MCF 10A (cell line): ENCODE results near the gene C9orf72. TPM values are rescaled to one million over a fixed set of nuclear protein-coding genes. Genes with fewer than 3 reads are reported as not detected.
A peak's percentile ranks its signal among the peaks of the same experiment; 100 is the strongest.

ENCODE experiments used
- BruUV-seq: library from RNA; stranded (reverse); fragments of 400-500 nt; replicated peaks from 2 replicates; lab custom pipeline; 2021; lab: Mats Ljungman, UMichigan
- CTCF ChIA-PET: fragments of 300-600 bp; sonication (Branson Sonifier 250); formaldehyde crosslinking; extraction: SDS; loops from one replicate; lab custom pipeline; 2021; ENCODE audit warnings: antibody characterized with exemption, inconsistent platforms; lab: Yijun Ruan, JAX
- POLR2A ChIA-PET: fragments of 300-600, 350-650 bp; sonication (Branson Sonifier 250); formaldehyde crosslinking; extraction: SDS; loops from one replicate; lab custom pipeline; 2020; ENCODE audit warnings: antibody characterized with exemption, inconsistent platforms; lab: Yijun Ruan, JAX
- DNase-seq: peaks from one replicate; pipeline ENCODE4 v3.0.0-alpha.2; 2018; ENCODE audit not compliant: unreplicated experiment
- H3K27ac Mint-ChIP-seq: one replicate; pipeline ENCODE4 v1.8.0; 2022; ENCODE audit warnings: mild to moderate bottlenecking, low read depth, mixed read lengths; ENCODE audit not compliant: unreplicated experiment
- H3K27me3 Mint-ChIP-seq: one replicate; pipeline ENCODE4 v1.8.0; 2022; ENCODE audit warnings: mixed read lengths; ENCODE audit not compliant: insufficient read depth, unreplicated experiment
- H3K36me3 Mint-ChIP-seq: one replicate; pipeline ENCODE4 v1.8.0; 2022; ENCODE audit warnings: mild to moderate bottlenecking, moderate library complexity, mixed read lengths; ENCODE audit not compliant: insufficient read depth, unreplicated experiment
- H3K4me1 Mint-ChIP-seq: one replicate; pipeline ENCODE4 v1.8.0; 2022; ENCODE audit warnings: mixed read lengths; ENCODE audit not compliant: insufficient read depth, unreplicated experiment
- H3K4me3 Mint-ChIP-seq: one replicate; pipeline ENCODE4 v1.8.0; 2022; ENCODE audit warnings: mild to moderate bottlenecking, moderate library complexity, mixed read lengths; ENCODE audit not compliant: unreplicated experiment
- H3K9me3 Mint-ChIP-seq: one replicate; pipeline ENCODE4 v1.8.0; 2022; ENCODE audit warnings: mixed read lengths; ENCODE audit not compliant: unreplicated experiment
- intact Hi-C: fragments of 100-400 bp; cut with micrococcal nuclease; formaldehyde crosslinking; loops from 2 replicates; pipeline ENCODE4 v1.14.1; 2022
- total RNA-seq: library from RNA; stranded (reverse); gene quantifications from 2 replicates; pipeline ENCODE4 v1.2.3, GENCODE V29; 2022
- TF ChIP-seq, protein P1 (sequence below): fragments of 200-600 bp; IDR thresholded peaks from one replicate; pipeline ENCODE4 v1.8.0; 2022; ENCODE audit warnings: antibody characterized with exemption, mild to moderate bottlenecking; ENCODE audit not compliant: unreplicated experiment

C9orf72 gene
- total RNA-seq, 1 experiment from 2014 or later = 10.0 TPM

DNA sequence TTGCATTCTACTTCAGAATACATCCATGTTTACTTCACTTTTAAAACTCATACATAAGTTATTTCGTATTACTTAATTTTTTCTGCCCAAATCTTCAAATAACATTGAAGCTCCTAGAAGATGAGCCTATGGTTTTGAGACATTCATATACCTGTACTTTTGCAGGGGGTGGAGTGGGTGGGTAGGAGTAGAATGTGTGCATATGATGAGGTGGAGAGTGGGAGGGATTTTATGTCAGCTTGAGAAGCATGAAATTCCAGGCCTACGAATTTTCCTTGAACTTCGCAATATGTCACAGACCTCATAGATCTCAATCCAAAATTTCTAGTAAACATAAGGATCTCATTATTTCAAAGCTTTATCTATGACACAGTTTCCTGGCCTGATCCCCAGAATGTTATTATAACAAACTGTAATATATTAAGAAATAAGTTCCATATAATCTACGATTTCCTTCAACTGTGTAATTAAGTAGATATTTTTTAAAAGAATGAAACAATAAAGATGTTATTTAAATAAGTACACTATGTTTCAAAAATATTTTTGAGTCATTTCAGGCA, 24.0 kb downstream of the C9orf72 start:
- H3K4me3 Mint-ChIP-seq = no peak overlapping the region
- BruUV-seq = no TSS peak
- no peaks in the 10 kb centered on the region for H3K9me3 Mint-ChIP-seq
- H3K27ac Mint-ChIP-seq = no peak overlapping the region
- no peak for DNase-seq
- H3K27me3 Mint-ChIP-seq = no peaks in the 10 kb centered on the region
- intact Hi-C loops = loop anchor here (5.0 kb wide), 1 partner anchor 517 kb away; no protein-coding TSS in a partner anchor
- CTCF ChIA-PET = interaction anchor here (0.6 to 6.0 kb wide), 13 partner anchors 10 to 294 kb away, joined by 3 to 91 read pairs (median 4); no protein-coding TSS in a partner anchor
- TF ChIP-seq, protein P1, sequence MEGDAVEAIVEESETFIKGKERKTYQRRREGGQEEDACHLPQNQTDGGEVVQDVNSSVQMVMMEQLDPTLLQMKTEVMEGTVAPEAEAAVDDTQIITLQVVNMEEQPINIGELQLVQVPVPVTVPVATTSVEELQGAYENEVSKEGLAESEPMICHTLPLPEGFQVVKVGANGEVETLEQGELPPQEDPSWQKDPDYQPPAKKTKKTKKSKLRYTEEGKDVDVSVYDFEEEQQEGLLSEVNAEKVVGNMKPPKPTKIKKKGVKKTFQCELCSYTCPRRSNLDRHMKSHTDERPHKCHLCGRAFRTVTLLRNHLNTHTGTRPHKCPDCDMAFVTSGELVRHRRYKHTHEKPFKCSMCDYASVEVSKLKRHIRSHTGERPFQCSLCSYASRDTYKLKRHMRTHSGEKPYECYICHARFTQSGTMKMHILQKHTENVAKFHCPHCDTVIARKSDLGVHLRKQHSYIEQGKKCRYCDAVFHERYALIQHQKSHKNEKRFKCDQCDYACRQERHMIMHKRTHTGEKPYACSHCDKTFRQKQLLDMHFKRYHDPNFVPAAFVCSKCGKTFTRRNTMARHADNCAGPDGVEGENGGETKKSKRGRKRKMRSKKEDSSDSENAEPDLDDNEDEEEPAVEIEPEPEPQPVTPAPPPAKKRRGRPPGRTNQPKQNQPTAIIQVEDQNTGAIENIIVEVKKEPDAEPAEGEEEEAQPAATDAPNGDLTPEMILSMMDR = no peak
- H3K4me1 Mint-ChIP-seq = no peaks in the 10 kb centered on the region
- H3K36me3 Mint-ChIP-seq = peaks cover 30% of the 10 kb centered on the region
- POLR2A ChIA-PET = interaction anchor here (0.8 to 2.8 kb wide), 3 partner anchors 9 to 216 kb away, joined by 3 to 18 read pairs (median 6); partner anchors contain the start of gene MOB3B

DNA sequence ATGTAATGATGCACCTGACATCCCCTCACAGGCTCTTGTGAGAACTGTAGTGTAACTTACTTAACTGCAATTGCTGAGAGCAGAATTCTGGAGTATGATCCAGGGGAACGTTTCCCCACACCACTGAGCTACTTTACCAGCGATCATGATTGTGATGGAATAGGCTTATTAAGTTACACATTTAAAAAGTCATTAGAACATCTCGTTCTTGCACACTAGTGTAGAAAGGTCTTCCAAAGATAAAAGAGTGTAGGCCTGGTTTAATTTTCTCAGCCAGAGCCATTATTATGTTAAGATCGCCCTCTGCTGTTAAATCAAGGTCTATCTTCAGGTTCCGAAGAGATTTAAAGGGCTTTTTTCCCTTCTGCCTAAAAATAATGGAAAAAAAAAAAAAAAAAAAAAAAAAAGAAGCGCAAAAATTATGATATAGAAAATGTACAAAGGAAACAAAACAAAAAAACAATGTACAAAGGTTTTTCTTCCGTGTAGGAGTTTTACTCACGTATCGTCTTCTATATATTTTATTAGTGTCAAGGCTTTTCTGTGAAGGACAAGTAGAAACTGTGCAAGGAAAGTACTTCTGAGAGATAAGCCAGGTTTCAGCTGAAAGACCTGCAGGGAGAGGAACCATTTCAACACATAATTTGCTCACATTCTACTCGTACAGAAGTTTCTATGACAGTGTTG, 25.1 kb downstream of the C9orf72 start:
- Mint-ChIP-seq H3K4me1 (no peaks in the 10 kb centered on the region), H3K36me3 (peaks cover 21% of the 10 kb centered on the region), H3K27ac (peak overlapping the region; percentile 54), H3K27me3 (no peaks in the 10 kb centered on the region), H3K4me3 (no peak overlapping the region), H3K9me3 (no peaks in the 10 kb centered on the region)
- no TSS peak for BruUV-seq
- intact Hi-C loops = loop anchor here (1.0 to 5.0 kb wide), 3 partner anchors 19 to 516 kb away; partner anchors contain the start of gene MOB3B
- POLR2A ChIA-PET = interaction anchor here (1.0 to 2.8 kb wide), 3 partner anchors 18 to 223 kb away, joined by 3 to 18 read pairs (median 6); partner anchors contain the start of gene MOB3B
- CTCF ChIA-PET = interaction anchor here (0.5 to 6.0 kb wide), 37 partner anchors 8 to 620 kb away, joined by 3 to 91 read pairs (median 4); partner anchors contain the start of gene MOB3B
- TF ChIP-seq, protein P1 = peak; percentile 48
- DNase-seq = peak; percentile 59

DNA sequence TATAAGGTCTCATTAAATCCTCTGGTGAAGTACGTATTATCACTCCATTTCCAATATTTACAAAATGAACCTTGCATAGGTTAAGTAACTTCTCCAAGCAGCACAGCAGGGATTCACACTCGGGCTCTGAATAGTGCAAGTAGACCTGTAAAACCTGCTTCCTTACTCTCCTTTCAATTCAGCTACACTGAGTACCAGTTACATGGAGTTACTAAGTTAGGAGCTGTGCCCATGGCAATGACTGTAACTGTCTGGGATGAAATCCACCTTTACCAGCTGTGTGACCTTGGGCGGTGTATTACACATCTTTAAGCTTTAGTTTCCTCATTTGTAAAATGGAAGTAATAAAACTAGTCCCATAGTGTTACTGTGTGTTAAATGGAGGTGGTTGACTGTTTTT, 27.8 kb downstream of the C9orf72 start:
- Mint-ChIP-seq H3K4me1 (peaks cover 12% of the 10 kb centered on the region), H3K27me3 (no peaks in the 10 kb centered on the region), H3K36me3 (peaks cover 17% of the 10 kb centered on the region), H3K9me3 (no peaks in the 10 kb centered on the region), H3K4me3 (no peak overlapping the region), H3K27ac (no peak overlapping the region)
- BruUV-seq = no TSS peak
- no peak for DNase-seq
- TF ChIP-seq, protein P1 = no peak
- POLR2A ChIA-PET = interaction anchor here (0.6 to 2.6 kb wide), 5 partner anchors 17 to 1032 kb away, joined by 3 to 12 read pairs (median 4); no protein-coding TSS in a partner anchor
- intact Hi-C loops = loop anchor here (5.0 kb wide), 1 partner anchor 513 kb away; no protein-coding TSS in a partner anchor
- CTCF ChIA-PET = interaction anchor here (0.6 to 6.0 kb wide), 6 partner anchors 12 to 213 kb away, joined by 3 to 91 read pairs (median 3); partner anchors contain the start of gene MOB3B

DNA sequence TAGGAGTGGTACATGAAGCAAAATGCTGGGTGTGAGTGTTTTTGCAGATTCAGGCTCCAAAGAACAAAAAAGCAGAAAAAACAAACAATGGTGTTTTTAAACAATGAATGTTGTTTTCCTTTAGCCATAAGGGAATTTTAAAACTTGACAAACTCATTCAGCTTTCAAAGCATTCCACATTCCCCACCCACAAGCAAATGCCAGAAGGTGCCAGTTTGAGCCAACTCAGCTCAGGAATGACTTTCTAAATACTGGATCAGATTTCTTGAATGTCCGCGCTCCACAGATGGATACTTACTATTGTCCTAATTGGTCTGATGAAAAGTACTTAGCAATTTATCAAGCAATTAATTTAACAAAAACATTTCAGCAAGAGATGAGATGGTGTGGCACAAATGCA, 30.8 kb downstream of the C9orf72 start:
- Mint-ChIP-seq H3K27ac (peak overlapping the region; percentile 98), H3K36me3 (peaks cover 6% of the 10 kb centered on the region), H3K27me3 (no peaks in the 10 kb centered on the region), H3K9me3 (no peaks in the 10 kb centered on the region), H3K4me3 (no peak overlapping the region), H3K4me1 (peaks cover 29% of the 10 kb centered on the region)
- POLR2A ChIA-PET = interaction anchor here (0.7 to 1.8 kb wide), 5 partner anchors 12 to 209 kb away, joined by 3 to 5 read pairs (median 3); partner anchors contain the start of gene MOB3B
- TF ChIP-seq, protein P1 = no peak
- intact Hi-C loops = no loop called here
- BruUV-seq = no TSS peak
- CTCF ChIA-PET = interaction anchor here (0.7 to 7.9 kb wide), 3 partner anchors 13 to 209 kb away, joined by 3 to 45 read pairs (median 16); partner anchors contain the start of gene MOB3B
- peak; percentile 66 for DNase-seq
